ENCODE data around the gene ZNF142.

The ZNF142 gene

GRCh38 chr2:218648787-218649100 lies 10.7 kb downstream of the ZNF142 start:
- DNase-seq: no peak

- peak; percentile 82 for DNase-seq
These were observed 11.2 kb downstream of the ZNF142 start for GRCh38 chr2:218648088-218648786.

GRCh38 chr2:218645126-218645525 lies 14.3 kb downstream of the ZNF142 start:
- DNase-seq: no peak

- DNase-seq: no peak
These were observed 14.7 kb downstream of the ZNF142 start for GRCh38 chr2:218644721-218645120.

GRCh38 chr2:218643751-218644310 lies 15.6 kb downstream of the ZNF142 start:
- DNase-seq: no peak

GRCh38 chr2:218642786-218643185 lies 16.6 kb downstream of the ZNF142 start:
- DNase-seq: no peak

GRCh38 chr2:218642121-218642656 lies 17.2 kb downstream of the ZNF142 start:
- DNase-seq: no peak

- no peak for DNase-seq
These were observed 21.1 kb downstream of the ZNF142 start for GRCh38 chr2:218638372-218638771.

- DNase-seq: no peak
These were observed 23.7 kb downstream of the ZNF142 start for GRCh38 chr2:218635719-218636118.

GRCh38 chr2:218631837-218632236 lies 27.6 kb downstream of the ZNF142 start:
- no peak for DNase-seq

- DNase-seq: no peak
These were observed 31.5 kb downstream of the ZNF142 start for GRCh38 chr2:218627939-218628338.

GRCh38 chr2:218626369-218626768 lies 33.1 kb downstream of the ZNF142 start:
- DNase-seq: no peak

- DNase-seq: no peak
These were observed 36.1 kb downstream of the ZNF142 start for GRCh38 chr2:218623366-218623705.

- no peak for DNase-seq
These were observed 36.6 kb downstream of the ZNF142 start for GRCh38 chr2:218622606-218623365.

- no peak for DNase-seq
These were observed 38.4 kb downstream of the ZNF142 start for GRCh38 chr2:218621007-218621406.

GRCh38 chr2:218618102-218618860 lies 41.1 kb downstream of the ZNF142 start:
- DNase-seq: peak; percentile 9

- no peak for DNase-seq
These were observed 43.5 kb downstream of the ZNF142 start for GRCh38 chr2:218615868-218616315.

- no peak for DNase-seq
These were observed 51.8 kb downstream of the ZNF142 start, which contains the start of gene PLCD4 for GRCh38 chr2:218607436-218608115. PLCD4 (plus strand) TSS chr2:218607899; CDS start chr2:218615740, 7,841 bp downstream.

- DNase-seq: no peak
These were observed 54.0 kb downstream of the ZNF142 start for GRCh38 chr2:218605432-218605831.
